Astrocyte of the cerebellum (primary cell): ENCODE data around the gene SULT2B1.

Experiments used
- DNase-seq: peaks from one replicate; pipeline ENCODE4 v3.0.0-alpha.2; 2011; ENCODE audit warnings: low read depth
- H3K4me3 ChIP-seq: 2 replicates; pipeline ENCODE4 v1.5.1; 2011; ENCODE audit warnings: mild to moderate bottlenecking, low read depth, low read length, moderate library complexity
- CTCF ChIP-seq: IDR thresholded peaks from 2 replicates; pipeline ENCODE4 v1.5.1; 2012; ENCODE audit warnings: low read length, low read depth, moderate library complexity, mild to moderate bottlenecking; ENCODE audit errors: missing control alignments
- in situ Hi-C: cut with HindIII; loops from 2 replicates; pipeline ENCODE4 v1.10.0; 2017; ENCODE audit warnings: low sequenced_read_pairs

SULT2B1 gene

DNA sequence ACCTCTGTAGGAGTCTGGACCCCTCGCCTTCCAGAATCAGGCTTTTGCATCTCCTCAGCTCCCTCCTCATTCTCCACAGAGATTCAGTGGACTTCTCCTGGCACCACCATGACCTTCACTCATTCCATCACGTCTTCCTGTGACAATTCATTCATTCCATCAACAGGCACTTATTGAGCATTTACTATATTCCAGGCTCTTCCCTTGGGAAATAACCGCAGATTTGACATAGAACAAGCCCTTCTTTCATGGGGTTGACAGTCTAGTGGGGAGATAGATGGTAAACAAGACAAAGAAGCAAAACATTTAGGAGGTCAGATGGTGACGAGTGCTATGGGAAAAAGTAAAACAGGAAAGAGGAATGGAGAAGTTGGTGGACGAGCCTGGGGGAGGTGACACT lies 2.6 kb upstream of the SULT2B1 start:
- in situ Hi-C loops = no loop called here
- no peak overlapping the region for H3K4me3 ChIP-seq
- DNase-seq = no peak
- TF ChIP-seq CTCF = no peak

DNA sequence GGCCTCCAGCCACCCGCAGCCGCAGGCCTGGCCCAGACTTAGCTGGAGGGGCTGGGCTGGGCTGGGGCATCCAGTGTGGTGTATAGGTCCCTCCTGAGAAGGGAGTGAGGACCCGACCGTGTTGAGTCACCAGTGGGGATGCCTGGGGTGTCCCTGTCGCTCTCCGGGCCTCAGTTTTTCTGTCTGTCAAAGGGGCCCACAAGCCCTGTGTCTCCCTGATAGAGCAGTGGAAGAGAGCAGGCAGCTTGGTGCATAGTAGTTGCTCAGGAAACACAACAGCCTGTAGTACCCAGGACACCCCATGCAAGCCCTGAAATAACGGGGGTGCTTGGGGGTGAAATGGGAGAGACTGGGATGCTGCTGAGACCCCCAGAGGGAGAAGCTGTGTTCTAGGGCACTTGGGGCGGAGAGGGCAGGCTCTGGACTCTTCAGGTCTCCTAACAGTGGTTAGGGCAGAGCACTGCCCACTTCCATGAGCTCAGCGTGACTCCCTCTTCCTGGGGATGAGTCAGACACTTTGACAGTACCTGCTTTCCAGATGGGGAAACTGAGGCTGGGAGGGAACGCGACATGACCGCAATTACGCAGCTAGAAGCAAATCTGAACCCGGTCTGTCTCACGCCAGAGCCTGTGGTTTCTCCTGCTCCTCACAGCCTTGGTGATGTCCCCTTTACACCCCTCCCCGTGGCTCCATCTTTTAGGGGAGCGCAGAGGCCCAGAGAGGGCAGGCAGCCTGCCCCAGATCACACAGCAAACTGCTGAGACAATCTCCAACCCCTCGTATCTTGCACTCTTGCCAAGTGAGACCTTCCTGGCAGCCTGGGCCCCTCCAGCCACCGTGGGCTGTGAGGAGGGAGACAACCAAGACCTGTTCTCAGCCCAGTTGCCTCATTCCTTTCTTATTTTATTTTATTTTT lies 692 bp downstream of the SULT2B1 start:
- in situ Hi-C loops = no loop called here
- H3K4me3 ChIP-seq = no peak overlapping the region
- TF ChIP-seq CTCF = no peak
- no peak for DNase-seq

DNA sequence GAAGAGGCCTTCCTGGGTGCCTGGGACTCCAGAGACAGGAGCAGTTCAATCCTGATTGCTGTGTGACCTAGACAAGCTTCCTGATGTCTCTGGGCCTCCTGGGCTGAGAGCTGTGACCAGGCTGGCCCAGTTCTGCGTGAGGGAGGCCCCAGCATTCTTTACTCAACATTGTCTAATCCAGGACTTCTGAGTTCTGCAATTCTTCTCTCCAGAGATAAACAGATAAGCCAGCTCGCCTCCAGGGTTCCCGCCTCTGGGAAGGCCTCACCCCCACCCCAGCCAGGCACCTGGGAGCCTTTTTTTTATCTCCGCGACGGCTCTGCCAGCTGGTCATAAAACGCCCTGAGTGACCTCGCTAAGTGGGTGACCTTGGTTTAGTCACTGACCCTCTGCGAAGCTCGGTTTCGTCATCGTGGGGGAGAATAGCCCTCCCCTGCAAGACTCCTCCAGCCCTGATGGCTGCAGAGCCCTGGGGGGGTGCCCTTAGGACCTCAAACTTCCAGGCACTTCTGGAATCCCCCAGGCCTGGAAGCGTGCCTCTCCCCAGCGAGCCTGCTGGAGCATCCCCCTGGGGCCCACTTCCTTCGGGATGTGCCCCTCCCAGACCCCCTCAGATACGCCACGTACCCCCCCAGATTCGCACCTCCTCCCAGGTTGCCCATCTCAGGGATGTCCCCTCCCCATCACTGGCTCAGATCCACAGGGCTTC lies 1.9 kb downstream of the SULT2B1 start:
- in situ Hi-C loops = no loop called here
- no peak overlapping the region for H3K4me3 ChIP-seq
- no peak for DNase-seq
- TF ChIP-seq CTCF = no peak

- DNase-seq = no peak
- no peak for TF ChIP-seq CTCF
- H3K4me3 ChIP-seq = no peak overlapping the region
- in situ Hi-C loops = no loop called here
These were observed 2.6 kb downstream of the SULT2B1 start for GRCh38 chr19:48554385-48555091.

DNA sequence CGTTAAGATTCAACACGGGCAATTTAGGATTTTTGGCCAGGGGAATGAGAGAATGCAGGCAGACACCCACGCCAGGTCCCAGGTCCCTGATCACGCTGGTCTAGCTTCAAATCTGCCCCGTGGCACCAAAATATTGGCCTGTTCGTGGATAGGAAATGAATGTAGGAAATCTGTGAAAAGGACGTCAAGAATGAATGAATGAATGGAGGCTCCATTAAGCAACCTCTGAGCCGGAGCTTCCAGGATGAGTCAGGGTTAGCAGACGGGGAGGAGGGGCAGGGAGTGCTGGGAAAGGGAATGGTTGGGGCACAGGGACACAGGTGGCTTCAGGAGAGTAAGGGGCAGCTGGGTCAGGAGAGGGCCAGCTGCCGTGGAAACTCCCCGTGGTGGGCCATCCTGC lies 4.2 kb downstream of the SULT2B1 start:
- in situ Hi-C loops = no loop called here
- TF ChIP-seq CTCF = no peak
- no peak for DNase-seq
- no peak overlapping the region for H3K4me3 ChIP-seq

- H3K4me3 ChIP-seq = no peak overlapping the region
- in situ Hi-C loops = no loop called here
- TF ChIP-seq CTCF = no peak
- DNase-seq = no peak
These were observed 4.9 kb downstream of the SULT2B1 start for GRCh38 chr19:48556825-48557224.
